OCI-LY1 (cell line): ENCODE results near the gene SLCO4A1.

Source experiments
- H2AFZ ChIP-seq: fragments of 200-600 bp; sonication (generic), shearing (Covaris generic); 2 replicates; pipeline ENCODE4 v1.6.0; 2014; ENCODE audit warnings: antibody characterized with exemption, mild to moderate bottlenecking, low read length
- H3F3A ChIP-seq: fragments of 200-600 bp; sonication (generic), shearing (Covaris generic); 2 replicates; pipeline ENCODE4 v1.6.0; 2014; ENCODE audit warnings: mild to moderate bottlenecking, antibody characterized with exemption, low read length, moderate library complexity; ENCODE audit not compliant: insufficient read depth
- H3K27ac ChIP-seq: fragments of 200-600 bp; sonication (generic); 2 replicates; pipeline ENCODE4 v1.5.1; 2014; ENCODE audit warnings: low read length, mixed run types, mild to moderate bottlenecking, low read depth; ENCODE audit not compliant: poor library complexity, severe bottlenecking
- H3K27me3 ChIP-seq: fragments of 200-600 bp; sonication (generic); 2 replicates; pipeline ENCODE4 v1.6.0; 2014; ENCODE audit warnings: antibody characterized with exemption, mild to moderate bottlenecking, low read length, moderate library complexity; ENCODE audit not compliant: insufficient read depth
- H3K36me3 ChIP-seq: fragments of 200-600 bp; sonication (generic); 2 replicates; pipeline ENCODE4 v1.6.1; 2014; ENCODE audit warnings: mild to moderate bottlenecking, antibody characterized with exemption, low read length, moderate library complexity, mixed read lengths; ENCODE audit not compliant: insufficient read depth
- H3K4me1 ChIP-seq: fragments of 200-600 bp; sonication (generic); 2 replicates; pipeline ENCODE4 v1.5.1; 2014; ENCODE audit warnings: mild to moderate bottlenecking, low read length, moderate library complexity; ENCODE audit not compliant: insufficient read depth, severe bottlenecking
- H3K4me2 ChIP-seq: fragments of 200-600 bp; sonication (generic), shearing (Covaris generic); 2 replicates; pipeline ENCODE4 v1.6.1; 2014; ENCODE audit warnings: low read length
- H3K4me3 ChIP-seq: fragments of 200-600 bp; sonication (generic); 2 replicates; pipeline ENCODE4 v1.5.1; 2014; ENCODE audit warnings: low read length, low read depth, mild to moderate bottlenecking, mixed read lengths; ENCODE audit not compliant: poor library complexity, severe bottlenecking
- H3K79me2 ChIP-seq: fragments of 200-600 bp; shearing (Covaris generic); 2 replicates; pipeline ENCODE4 v1.6.1; 2016; ENCODE audit warnings: mixed run types, low read length, mixed read lengths; ENCODE audit not compliant: insufficient read depth
- H3K9ac ChIP-seq: fragments of 200-600 bp; sonication (generic), shearing (Covaris generic); 2 replicates; pipeline ENCODE4 v1.6.1; 2014; ENCODE audit warnings: mild to moderate bottlenecking, low read length, mixed read lengths
- H3K9me2 ChIP-seq: fragments of 200-600 bp; sonication (generic), shearing (Covaris generic); 2 replicates; pipeline ENCODE4 v1.6.1; 2014; ENCODE audit warnings: low read depth, mild to moderate bottlenecking, low read length, mixed read lengths
- H3K9me3 ChIP-seq: fragments of 200-600 bp; shearing (Covaris generic); 2 replicates; pipeline ENCODE4 v1.6.1; 2014; ENCODE audit warnings: low read length, mixed read lengths
- H4K20me1 ChIP-seq: fragments of 200-600 bp; sonication (generic), shearing (Covaris generic); 2 replicates; pipeline ENCODE4 v1.6.0; 2016; ENCODE audit warnings: mild to moderate bottlenecking, low read length; ENCODE audit not compliant: insufficient read depth
- EZH2 ChIP-seq: fragments of 200-600 bp; sonication (generic), shearing (Covaris generic); IDR thresholded peaks from 2 replicates; pipeline ENCODE4 v1.8.0; 2017; ENCODE audit warnings: borderline replicate concordance, mixed run types, mild to moderate bottlenecking, antibody characterized with exemption, low read length, moderate library complexity, mixed read lengths
- TF ChIP-seq, protein P1 (sequence below): fragments of 200-600 bp; sonication (generic), shearing (Covaris generic); IDR thresholded peaks from 2 replicates; pipeline ENCODE4 v1.5.1; 2017; ENCODE audit warnings: mild to moderate bottlenecking, antibody characterized with exemption, low read length, moderate library complexity, mixed read lengths

SLCO4A1 gene

DNA sequence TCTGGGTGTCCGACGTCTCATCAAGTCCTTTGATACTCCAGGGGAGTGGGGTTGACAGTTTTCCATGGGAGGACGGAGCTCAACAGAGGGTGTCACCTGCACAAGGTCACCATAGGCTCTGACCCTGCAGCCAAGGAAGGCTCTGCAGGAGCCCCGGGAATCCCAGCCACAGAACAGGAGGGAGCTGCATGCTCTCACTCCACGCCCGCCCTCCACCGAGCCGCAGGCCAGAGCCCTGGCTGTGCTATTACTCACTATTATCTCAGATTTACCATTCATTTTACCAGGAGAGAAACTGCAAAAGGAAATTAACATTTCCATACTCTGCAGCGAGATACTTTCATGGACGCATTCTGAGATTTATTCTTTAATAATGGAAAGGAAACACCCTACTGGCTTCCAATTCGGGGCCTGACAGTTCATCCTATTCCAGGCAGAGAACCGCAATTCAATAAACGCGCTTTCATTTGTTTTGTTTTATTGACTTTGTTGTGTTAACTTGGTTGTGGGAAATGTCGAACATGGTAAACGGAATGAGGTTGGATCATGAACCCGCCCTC, 48.0 kb downstream of the SLCO4A1 start:
- H3K9me3 ChIP-seq, result no peaks in the 10 kb centered on the region
- no peaks in the 10 kb centered on the region for H3K4me1 ChIP-seq
- H3K4me3 ChIP-seq, result no peak overlapping the region
- H2AFZ ChIP-seq, result no peak overlapping the region
- TF ChIP-seq, protein P1, sequence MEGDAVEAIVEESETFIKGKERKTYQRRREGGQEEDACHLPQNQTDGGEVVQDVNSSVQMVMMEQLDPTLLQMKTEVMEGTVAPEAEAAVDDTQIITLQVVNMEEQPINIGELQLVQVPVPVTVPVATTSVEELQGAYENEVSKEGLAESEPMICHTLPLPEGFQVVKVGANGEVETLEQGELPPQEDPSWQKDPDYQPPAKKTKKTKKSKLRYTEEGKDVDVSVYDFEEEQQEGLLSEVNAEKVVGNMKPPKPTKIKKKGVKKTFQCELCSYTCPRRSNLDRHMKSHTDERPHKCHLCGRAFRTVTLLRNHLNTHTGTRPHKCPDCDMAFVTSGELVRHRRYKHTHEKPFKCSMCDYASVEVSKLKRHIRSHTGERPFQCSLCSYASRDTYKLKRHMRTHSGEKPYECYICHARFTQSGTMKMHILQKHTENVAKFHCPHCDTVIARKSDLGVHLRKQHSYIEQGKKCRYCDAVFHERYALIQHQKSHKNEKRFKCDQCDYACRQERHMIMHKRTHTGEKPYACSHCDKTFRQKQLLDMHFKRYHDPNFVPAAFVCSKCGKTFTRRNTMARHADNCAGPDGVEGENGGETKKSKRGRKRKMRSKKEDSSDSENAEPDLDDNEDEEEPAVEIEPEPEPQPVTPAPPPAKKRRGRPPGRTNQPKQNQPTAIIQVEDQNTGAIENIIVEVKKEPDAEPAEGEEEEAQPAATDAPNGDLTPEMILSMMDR, result no peak
- no peak for TF ChIP-seq EZH2
- H3K9ac ChIP-seq, result no peak overlapping the region
- no peaks in the 10 kb centered on the region for H3K79me2 ChIP-seq
- H4K20me1 ChIP-seq, result no peaks in the 10 kb centered on the region
- no peaks in the 10 kb centered on the region for H3K9me2 ChIP-seq
- no peak overlapping the region for H3K4me2 ChIP-seq
- H3F3A ChIP-seq, result no peaks in the 10 kb centered on the region
- H3K27me3 ChIP-seq, result peaks cover 10% of the 10 kb centered on the region; the same call in 1 of the 2 replicates
- H3K36me3 ChIP-seq, result no peaks in the 10 kb centered on the region
- H3K27ac ChIP-seq, result no peak overlapping the region

DNA sequence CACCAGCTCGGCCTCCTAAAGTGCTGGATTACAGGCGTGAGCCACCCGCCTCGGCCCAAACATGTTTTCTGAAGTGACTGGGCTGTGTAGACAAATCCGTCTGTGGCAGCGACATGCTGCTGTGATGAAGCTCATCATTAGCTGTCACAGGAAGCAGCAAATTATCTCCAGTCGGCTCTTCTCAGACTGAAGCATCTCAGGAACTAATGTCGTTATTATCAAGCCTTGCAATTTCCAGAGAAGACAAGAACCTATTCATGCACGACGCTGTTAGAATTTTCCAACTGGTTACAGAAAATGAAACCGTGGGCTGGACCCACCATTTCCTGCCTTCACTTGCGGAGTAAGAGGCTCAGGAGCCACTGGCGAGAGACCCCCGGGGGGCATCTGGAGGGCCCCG, 49.2 kb downstream of the SLCO4A1 start:
- Histone ChIP-seq H4K20me1 (no peaks in the 10 kb centered on the region), H3K4me2 (no peak overlapping the region), H3K27me3 (peaks cover 15% of the 10 kb centered on the region; the same call in 1 of the 2 replicates), H3F3A (no peaks in the 10 kb centered on the region), H3K79me2 (no peaks in the 10 kb centered on the region), H3K4me3 (no peak overlapping the region), H3K36me3 (no peaks in the 10 kb centered on the region), H3K9me3 (no peaks in the 10 kb centered on the region), H3K9ac (no peak overlapping the region), H3K27ac (no peak overlapping the region), H3K4me1 (no peaks in the 10 kb centered on the region), H3K9me2 (no peaks in the 10 kb centered on the region), H2AFZ (no peak overlapping the region)
- TF ChIP-seq EZH2, result no peak
- TF ChIP-seq, protein P1, result no peak

DNA sequence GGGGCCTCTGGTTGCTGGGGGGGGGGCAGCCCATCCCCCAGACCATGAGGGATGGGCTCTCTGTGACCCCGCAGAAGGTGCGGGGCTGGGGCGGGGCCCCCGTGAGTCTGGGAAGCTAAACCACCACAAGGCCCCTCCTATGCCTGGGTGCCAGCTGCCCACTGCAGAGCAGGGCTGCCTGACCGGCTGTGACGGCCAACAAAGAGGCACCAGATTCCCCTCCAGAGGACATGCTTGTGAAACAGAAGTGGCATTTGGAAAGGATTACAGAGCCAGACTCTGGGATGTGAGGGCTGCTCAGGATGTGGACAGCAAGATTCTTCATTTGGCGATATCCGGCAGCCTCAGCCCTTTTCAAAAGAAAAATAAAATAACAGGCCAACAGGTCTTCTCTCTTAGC, 49.9 kb downstream of the SLCO4A1 start:
- no peaks in the 10 kb centered on the region for H3F3A ChIP-seq
- no peak overlapping the region for H3K27ac ChIP-seq
- H4K20me1 ChIP-seq, result no peaks in the 10 kb centered on the region
- peaks cover 15% of the 10 kb centered on the region; the same call in 1 of the 2 replicates for H3K27me3 ChIP-seq
- no peak overlapping the region for H3K9ac ChIP-seq
- H3K79me2 ChIP-seq, result no peaks in the 10 kb centered on the region
- no peak overlapping the region for H3K4me3 ChIP-seq
- no peaks in the 10 kb centered on the region for H3K9me2 ChIP-seq
- no peak overlapping the region for H3K4me2 ChIP-seq
- H3K9me3 ChIP-seq, result no peaks in the 10 kb centered on the region
- no peaks in the 10 kb centered on the region for H3K36me3 ChIP-seq
- no peaks in the 10 kb centered on the region for H3K4me1 ChIP-seq
- no peak overlapping the region for H2AFZ ChIP-seq
- no peak for TF ChIP-seq EZH2
- TF ChIP-seq, protein P1, result no peak
